COR-L47 (cell line): ENCODE data around the gene PDLIM5.
A peak's percentile ranks its signal among the peaks of the same experiment; 100 is the strongest.
"Not testable (repeated sequence)": the region's sequence is repeated elsewhere in the genome, so short reads cannot be mapped to it uniquely, and the experiment has no call there.

ENCODE experiments used
- DNase-seq: peaks from one replicate; lab custom pipeline; 2025; lab: John Stamatoyannopoulos, UW

PDLIM5 gene

GRCh38 chr4:94650134-94650495, 198.4 kb downstream of the PDLIM5 start:
- no peak for DNase-seq

GRCh38 chr4:94650690-94651089, 198.9 kb downstream of the PDLIM5 start:
- no peak for DNase-seq

- no peak for DNase-seq
Measured at GRCh38 chr4:94653095-94653649, 201.4 kb downstream of the PDLIM5 start.

GRCh38 chr4:94653984-94654609, 202.4 kb downstream of the PDLIM5 start:
- no peak for DNase-seq

- no peak for DNase-seq
Measured at GRCh38 chr4:94654714-94655113, 203.0 kb downstream of the PDLIM5 start.

GRCh38 chr4:94660614-94661013, 208.9 kb downstream of the PDLIM5 start:
- no peak for DNase-seq

- not testable (repeated sequence) for DNase-seq
Measured at GRCh38 chr4:94665021-94665420, 213.3 kb downstream of the PDLIM5 start.

GRCh38 chr4:94665500-94666404, 214.0 kb downstream of the PDLIM5 start:
- DNase-seq, result peak; percentile 27

- no peak for DNase-seq
Measured at GRCh38 chr4:94668724-94669123, 217.0 kb downstream of the PDLIM5 start.

GRCh38 chr4:94669672-94670664, 218.2 kb downstream of the PDLIM5 start:
- DNase-seq, result no peak

GRCh38 chr4:94671113-94671512, 219.4 kb downstream of the PDLIM5 start:
- DNase-seq, result no peak

- DNase-seq, result no peak
Measured at GRCh38 chr4:94673961-94674360, 222.2 kb downstream of the PDLIM5 start.

- no peak for DNase-seq
Measured at GRCh38 chr4:94676970-94677369, 225.2 kb downstream of the PDLIM5 start.

GRCh38 chr4:94678896-94679295, 227.2 kb downstream of the PDLIM5 start:
- DNase-seq, result no peak

GRCh38 chr4:94680176-94680862, 228.6 kb downstream of the PDLIM5 start:
- DNase-seq, result no peak

- no peak for DNase-seq
Measured at GRCh38 chr4:94686086-94686485, 234.3 kb downstream of the PDLIM5 start.

- DNase-seq, result no peak
Measured at GRCh38 chr4:94689155-94689860, 237.6 kb downstream of the PDLIM5 start.

- no peak for DNase-seq
Measured at GRCh38 chr4:94690851-94691254, 239.1 kb downstream of the PDLIM5 start.

GRCh38 chr4:94691552-94691951, 239.8 kb downstream of the PDLIM5 start:
- DNase-seq, result no peak

GRCh38 chr4:94695384-94695783, 243.6 kb downstream of the PDLIM5 start:
- DNase-seq, result no peak

- no peak for DNase-seq
Measured at GRCh38 chr4:94698187-94698586, 246.4 kb downstream of the PDLIM5 start.
